ENCODE measurements around the gene LEF1.
"Not testable (repeated sequence)": the region's sequence is repeated elsewhere in the genome, so short reads cannot be mapped to it uniquely, and the experiment has no call there.

The LEF1 gene

DNA sequence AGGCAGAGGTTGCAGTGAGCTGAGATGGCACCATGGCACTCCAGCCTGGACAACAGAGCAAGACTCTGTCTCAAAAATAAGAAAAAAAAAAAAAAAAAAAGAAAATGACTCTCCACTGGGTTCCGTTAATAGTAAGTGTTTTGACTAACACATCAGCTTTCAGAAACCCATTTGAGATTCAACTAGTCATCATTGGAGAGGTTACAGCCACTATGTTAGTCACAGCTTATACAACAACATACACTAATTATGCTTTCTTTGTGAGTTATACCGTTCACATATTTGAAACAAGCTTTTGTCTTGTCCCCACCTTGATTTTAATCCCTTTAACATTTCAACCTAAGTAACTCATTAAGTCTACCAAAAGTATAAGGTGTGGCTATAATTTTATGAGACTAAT is 130.8 kb downstream of the LEF1 start:
- DNase-seq (ENCODE audit: low read depth in 2 of 2, low spot score in 1 of 2), result no peak

DNA sequence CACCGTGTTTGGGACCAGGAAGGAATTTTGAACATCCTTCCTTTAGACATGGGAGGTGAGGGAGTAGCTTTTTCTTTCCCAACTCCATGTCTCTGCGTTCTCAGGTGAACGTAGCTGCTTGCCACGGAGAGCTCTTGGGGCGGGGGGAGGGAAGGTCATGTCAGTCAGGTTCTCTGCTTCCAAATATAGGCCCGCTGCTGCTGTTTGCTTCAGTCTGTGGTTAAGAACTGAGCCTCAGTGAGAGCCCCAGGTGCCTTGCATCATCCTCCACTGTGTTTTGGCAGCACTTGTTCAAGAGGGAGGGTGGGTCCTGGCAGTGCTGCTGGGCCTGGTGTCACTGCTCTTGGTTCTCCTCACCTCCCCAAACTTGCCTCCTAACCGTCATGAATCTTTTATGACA is 132.5 kb downstream of the LEF1 start:
- peak in 1 of 2 donors; percentile 25 for DNase-seq (ENCODE audit: low read depth in 2 of 2, low spot score in 1 of 2)

DNA sequence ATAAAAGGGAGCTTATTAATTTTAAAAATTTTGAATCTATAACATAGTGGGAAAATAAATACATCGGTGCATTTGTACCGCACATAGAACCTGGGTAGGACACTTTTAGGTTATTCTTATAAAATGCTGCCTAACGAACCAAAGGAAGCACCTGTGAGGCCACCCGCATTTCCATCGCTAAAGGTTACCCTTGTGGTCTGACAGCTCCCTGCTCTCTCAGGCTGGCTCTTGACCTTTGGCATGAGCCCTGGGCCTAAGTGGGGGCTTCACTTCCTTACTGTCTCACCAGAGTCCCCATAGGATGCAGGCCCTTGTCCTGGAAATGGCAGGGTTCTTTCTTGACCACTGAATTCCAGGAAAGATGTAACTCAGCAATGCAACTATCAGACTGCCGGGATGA is 133.0 kb downstream of the LEF1 start:
- no peak for DNase-seq (ENCODE audit: low read depth in 2 of 2, low spot score in 1 of 2)

DNA sequence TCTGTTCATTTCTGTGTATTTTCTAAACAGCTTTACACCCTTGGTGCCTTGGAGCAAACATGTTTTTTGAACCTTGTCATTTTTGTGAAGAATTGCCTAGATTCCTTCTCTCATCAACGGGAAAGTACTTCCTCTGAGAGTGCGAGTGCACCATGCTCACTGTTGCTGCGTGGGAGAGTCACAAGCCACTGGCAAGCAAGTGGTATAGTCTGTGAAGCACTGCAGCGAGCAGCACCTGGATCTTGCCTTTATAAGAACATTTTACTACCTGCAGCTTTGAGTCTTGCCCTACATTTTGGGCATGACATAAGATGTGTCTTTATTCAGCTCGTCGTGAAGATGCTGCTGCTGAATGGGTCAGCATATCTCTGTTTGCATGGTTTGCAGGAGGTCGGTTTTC is 134.2 kb downstream of the LEF1 start:
- DNase-seq (ENCODE audit: low read depth in 2 of 2, low spot score in 1 of 2), result no peak

DNA sequence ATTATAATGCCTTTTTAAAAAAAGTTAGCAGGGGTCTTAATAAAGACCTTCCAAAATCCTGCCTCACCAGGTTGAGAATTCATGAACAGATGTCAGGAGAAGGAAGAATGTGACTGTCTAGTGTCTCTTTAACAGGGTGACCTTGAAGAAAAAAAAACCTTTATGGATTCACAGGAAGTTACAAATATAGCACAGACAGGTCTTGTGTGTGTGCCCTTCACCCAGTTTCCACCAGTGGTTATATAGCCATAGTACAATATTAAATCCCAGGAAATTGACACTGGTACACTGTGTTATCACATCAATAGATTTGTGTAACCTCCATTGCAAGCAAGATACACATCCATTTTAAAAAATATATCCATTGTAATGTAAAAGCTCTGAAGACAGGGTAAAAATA is 135.4 kb downstream of the LEF1 start:
- DNase-seq (ENCODE audit: low read depth in 2 of 2, low spot score in 1 of 2), result no peak

DNA sequence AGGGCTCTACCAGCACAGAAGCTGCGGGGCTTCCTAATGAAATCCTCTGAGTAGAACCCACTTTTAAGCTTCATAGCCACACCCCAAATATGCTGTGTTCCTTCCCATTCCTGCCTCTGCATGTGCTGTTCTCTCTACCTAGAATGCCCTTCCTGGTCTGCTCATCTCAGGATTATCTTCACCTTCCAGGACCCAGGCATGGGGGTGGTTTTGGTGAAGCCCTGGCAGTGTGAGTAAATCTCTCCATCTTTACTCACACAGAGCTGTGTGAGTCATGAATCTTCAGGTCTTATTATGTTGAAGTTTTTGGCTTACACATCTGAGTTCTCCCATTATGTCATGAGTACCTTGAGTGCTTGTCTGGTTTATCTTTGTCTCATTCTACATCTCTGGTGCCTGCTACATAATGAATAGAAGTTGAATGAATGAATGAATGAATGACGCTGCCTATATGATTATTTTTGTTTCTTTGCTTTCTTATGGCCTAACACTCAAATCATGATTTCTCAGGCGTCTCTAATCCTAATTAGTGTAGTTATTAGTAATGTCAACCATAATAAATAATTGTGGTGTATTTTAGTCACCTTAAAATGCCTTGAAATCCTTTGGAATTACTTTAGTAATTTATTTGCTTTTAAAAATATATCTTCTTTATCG is 137.2 kb downstream of the LEF1 start:
- no peak for DNase-seq (ENCODE audit: low read depth in 2 of 2, low spot score in 1 of 2)

DNA sequence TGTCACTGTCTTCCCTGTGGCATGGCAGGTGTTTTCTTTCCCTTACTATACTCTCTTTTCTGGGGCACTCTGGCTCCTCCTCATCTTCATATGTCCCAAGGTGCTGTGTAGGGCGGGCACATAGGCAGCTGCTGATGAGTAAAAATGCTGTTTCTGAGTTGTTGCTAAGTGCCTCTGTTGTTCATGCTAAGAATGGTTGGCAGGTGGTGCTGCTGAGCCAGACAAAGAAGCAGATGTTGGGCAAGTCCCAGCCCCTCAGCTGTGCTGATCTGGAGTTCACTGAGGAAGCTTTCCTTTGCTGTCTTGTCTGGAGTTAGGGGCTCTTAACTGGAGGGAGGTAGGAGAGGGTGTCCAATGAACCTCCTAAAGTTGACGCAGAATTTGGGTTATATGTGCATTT is 138.4 kb downstream of the LEF1 start:
- peak in 1 of 2 donors; percentile 42 for DNase-seq (ENCODE audit: low read depth in 2 of 2, low spot score in 1 of 2)

DNA sequence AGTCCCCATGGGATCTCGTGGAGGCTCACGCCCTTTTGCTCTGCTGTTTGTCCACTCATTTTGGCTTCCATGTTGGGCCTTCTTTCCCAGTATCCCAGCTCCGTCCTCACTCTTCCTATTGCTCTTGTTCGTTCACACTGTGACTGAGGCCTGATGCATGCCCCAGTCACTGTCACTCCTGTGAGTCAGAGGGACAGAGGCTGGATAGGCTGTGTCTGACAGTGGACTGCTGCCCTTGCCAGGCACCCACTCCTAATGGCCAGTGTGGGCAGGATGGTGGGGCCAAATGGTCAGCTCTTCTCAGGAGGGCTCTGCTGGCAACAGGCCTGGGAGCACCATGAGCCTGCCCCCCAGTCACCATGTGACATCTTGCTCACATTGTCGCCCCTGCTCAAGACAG is 139.0 kb downstream of the LEF1 start:
- no peak for DNase-seq (ENCODE audit: low read depth in 2 of 2, low spot score in 1 of 2)

DNA sequence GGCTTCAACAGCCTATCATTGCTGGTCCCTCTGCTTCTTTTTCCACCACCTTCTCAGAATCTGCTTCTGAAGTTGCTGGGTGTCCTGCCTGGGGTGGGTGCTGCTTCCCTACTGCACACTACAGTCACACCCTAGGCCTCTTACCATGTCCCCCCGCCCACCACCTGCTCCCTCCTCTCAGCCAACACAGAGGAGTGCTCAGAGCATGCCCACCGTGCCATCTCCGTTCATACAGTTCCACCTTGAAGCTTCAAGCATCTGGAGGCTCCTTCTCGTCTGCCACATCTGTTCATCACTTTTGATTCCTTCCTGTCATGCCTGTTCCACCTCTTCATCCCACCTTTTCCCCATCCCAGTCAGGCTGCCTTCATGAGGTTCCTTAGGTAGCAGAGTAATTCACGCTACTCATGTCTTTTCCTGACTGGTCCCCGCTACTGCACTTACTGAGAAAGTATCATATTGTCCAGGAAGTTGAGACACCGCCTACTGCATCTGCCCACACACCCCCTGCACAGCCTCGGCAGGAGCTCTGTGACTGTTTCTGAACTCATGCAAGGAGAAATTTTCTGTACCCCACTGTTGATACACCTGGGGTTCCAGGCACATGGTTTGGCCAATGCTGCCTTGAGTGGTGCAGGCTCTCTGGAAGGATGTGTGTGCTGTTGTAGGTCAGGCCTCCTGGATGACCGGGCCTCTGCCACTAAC is 139.6 kb downstream of the LEF1 start:
- no peak for DNase-seq (ENCODE audit: low read depth in 2 of 2, low spot score in 1 of 2)

DNA sequence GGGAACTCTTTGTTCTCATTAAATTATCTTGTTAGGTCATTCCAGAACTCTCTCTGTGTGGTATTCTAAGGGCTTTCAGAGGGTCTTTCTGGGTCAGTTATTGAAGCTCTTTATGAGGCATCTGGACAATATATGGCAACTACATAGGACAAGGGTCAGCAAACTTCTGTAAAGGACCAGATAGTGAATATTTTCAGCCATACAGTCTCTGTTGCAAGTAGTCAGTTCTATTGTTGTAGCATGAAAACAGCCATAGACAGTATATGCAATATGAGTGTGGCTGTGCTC is 143.9 kb downstream of the LEF1 start:
- no peak for DNase-seq (ENCODE audit: low read depth in 2 of 2, low spot score in 1 of 2)

DNA sequence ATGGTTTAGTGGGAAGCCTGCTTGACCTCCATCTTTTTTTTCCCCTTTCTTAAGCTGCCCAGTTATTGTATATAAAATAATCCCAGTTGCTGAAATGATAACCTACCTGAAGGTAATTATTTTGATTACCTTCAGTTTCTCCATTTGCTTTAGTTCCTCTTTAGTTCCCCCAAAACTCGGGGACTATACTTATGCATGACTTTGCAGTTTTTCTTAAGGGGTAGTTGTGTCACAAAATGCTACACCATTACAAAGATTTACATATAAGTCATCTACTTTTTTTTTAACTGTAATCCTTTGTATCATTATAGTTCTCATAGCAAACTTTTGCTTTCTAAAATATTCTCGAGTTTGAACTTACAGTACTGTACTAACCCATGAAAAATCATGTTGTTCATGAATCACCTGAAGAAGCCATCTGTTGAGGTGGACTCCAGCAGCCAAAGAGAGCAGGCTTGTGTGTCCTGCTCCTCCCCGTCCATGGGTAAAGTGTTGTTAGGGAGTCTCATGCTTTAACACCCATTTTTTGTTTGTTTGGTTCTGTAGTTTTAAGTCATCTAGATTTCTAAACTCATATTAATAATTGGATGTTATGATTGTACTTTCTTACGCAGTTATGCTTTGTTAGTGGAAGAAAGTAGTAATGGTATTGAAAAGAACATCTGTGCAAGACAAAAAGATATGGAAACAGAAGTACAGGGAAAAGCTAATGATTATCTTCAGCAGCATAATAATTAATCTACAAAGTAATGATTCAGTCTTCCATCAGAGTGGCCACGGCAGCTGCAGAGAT is 144.5 kb downstream of the LEF1 start:
- DNase-seq (ENCODE audit: low read depth in 2 of 2, low spot score in 1 of 2), result no peak

DNA sequence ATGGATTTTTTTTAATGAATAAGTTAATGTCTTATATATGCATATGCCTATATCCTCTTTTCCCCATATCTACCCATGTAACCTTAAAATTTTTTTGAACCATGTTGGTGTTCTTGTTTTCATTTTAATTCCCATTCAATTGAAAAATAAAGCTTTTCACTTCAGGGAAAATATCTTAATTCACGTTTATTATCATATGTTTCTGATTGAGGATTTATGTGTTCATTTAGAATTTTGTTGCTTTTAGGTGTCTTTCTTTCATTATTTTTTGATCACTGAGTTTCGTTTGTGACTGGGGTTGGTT is 149.9 kb downstream of the LEF1 start:
- no peak for DNase-seq (ENCODE audit: low read depth in 2 of 2, low spot score in 1 of 2)

DNA sequence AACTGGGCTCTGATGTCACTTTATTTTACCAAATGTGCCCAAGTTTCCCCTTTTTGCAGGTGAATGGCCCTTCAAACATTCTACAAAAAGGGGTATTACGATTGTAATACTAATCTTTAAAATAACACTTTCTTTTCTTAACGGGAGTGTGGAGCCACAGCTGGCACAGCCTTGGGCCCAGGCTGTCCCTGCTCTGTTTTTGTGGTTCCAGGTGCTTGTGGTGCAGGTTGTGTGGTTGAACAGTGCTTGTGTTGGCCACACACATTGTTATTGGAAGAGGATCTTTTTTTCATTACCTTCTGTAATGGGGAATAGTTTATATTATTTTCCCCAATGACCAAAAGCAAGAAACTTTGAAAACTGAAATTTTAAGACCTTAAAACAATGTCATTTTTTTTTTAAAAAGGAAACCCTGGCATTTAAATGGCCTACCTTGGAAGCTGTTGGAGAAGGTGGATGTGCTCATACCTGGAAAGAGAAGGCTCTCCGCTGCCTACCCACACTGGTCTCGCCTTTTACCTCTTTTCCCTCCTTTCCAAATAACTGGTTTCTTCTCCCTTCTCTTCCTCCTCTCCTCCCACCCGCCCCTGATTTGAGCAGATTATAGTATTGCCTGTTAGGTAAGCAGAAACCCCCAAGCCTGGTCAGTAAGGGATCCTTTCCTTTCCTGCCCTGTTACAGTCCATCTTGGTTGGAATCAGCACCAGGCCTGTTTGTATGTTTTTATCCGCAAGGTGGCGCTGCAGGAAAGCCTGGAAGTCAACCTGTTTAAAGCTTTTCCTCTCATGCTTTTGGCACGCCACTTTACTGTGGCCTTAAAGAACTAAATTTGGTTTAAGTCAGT is 150.5 kb downstream of the LEF1 start:
- peak; percentile 72 to 74 for DNase-seq (ENCODE audit: low read depth in 2 of 2, low spot score in 1 of 2)

DNA sequence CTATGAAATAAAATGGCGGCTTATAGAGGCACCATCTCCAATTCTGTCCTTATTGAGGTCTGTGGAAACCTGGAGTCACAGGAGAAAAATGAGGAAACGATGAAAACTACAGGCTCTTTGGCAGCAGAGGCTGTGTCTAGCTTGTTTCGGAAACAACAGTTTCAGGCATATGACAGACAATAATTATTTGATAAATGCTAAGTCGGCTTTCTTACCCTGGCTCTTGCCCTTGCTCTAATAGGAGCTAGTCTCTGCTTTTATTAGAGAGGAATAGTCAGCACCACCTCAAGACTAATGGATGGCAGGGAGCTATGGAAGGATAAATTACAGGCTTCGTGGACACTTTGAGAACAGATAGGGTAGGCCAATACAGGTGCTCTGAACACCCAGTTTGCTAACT is 154.8 kb downstream of the LEF1 start:
- no peak for DNase-seq (ENCODE audit: low read depth in 2 of 2, low spot score in 1 of 2)

DNA sequence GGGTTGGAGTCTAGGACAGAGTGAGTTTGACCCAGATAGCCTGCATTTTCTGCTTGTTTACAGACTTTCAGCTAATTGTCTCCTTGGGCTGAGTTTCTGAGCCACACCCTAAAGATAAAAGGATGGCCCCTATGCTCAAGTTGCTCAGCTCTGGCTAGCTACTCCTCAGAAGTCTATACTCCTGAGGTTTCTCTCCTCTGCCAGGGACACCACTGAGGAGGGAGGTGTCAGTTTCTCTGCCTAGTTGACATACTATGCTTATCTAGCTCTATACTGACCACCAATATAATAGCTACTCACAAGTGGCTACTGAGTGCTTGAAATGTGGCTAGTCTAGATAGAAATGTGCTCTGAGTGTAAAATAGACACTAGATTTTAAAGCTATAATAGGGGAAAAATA is 155.4 kb downstream of the LEF1 start:
- DNase-seq (ENCODE audit: low read depth in 2 of 2, low spot score in 1 of 2), result no peak

DNA sequence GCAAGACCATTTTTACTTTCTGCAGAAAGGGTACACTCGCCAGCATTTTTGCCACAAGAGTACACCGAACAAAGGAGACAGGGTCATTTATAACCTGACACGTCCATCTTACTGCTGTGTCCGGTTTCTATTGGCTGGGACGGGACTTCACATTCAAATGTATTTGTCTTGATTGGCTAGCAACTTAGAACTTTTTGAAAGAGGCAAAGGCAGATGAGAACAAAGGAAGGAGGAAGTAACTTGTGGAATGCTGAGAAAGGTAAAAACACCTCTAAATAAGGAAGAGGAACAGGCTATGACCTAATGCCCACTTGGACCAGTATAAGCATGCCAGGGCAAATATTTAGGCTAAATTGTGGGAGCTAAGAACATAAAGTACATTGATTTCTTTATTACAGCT is 156.3 kb downstream of the LEF1 start:
- not testable (repeated sequence) for DNase-seq (ENCODE audit: low read depth in 2 of 2, low spot score in 1 of 2)

DNA sequence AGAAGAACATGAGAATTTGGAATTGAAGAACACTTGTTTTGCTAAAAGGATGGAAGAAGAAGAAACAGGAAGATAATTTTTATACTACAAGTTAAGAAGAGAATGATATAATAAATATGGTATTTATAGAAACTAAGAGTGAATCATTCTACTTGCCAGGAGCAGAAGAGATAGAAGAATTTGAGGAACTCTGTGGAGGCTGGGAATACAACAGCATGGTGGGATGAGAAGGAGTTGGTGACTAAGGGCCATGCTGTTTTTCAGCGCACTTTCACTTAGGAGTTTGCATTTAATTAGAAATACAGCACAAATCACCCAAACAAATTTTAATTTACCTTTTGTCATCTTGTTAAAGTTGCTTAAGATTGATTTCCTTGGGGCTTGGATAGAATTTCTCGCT is 158.6 kb downstream of the LEF1 start:
- DNase-seq (ENCODE audit: low read depth in 2 of 2, low spot score in 1 of 2), result no peak

DNA sequence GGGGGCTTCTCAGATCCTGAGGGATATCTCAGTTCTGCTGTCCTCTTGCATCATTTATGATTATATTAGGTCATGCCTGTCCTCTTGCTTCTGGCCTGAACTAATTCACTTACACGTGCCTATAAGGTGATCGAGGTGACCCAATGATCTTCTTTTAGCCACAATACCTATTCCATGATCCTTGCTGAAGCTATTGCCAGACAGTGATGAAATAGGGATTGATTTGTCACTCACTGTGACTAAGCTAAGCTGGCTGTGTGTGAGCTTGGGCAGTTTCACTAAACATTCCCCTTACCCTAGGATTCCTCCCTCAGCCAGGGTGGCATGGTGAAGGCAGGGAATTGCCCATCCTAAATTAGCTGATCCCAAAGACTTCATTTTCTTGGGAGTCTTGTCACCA is 160.0 kb downstream of the LEF1 start:
- DNase-seq (ENCODE audit: low read depth in 2 of 2, low spot score in 1 of 2), result no peak

DNA sequence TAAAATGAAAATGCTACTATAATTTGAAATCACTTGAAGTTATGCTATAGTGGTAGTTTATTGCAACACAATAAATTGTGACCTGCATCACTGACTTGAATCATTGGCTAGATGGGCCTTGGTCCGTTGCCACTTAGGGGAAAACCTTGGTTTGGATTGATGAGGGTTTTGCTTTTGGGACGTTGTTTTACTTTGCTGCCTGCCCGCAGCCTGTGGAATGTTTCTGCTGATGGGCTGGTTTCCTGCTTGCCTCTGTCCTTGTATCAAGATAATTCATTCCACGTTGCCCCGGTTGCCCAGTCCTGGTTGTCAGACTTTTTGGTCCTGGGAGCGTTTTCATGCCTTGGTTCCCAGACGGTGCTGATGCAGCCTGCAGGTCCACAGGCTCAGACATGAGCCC is 160.7 kb downstream of the LEF1 start:
- DNase-seq (ENCODE audit: low read depth in 2 of 2, low spot score in 1 of 2), result no peak

DNA sequence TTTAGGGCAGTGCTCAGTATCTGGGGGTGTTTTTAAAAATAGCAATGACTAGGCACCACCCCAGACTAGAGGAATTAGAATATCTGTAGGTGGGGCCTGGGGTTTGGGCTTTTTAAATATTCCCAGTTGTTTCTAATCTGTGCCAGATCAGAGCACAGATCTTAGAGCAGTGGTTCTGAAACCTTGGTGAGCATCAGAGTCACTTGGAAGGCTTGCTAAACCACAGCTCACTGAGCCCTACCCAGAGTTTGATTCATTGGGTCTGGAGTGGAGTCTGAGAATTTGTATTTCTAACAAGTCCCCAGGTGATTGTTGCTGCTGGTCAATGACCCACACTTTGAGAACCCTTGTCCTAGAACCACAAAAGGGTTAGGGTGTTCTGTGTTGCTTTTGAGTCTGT is 162.4 kb downstream of the LEF1 start:
- no peak for DNase-seq (ENCODE audit: low read depth in 2 of 2, low spot score in 1 of 2)

DNA sequence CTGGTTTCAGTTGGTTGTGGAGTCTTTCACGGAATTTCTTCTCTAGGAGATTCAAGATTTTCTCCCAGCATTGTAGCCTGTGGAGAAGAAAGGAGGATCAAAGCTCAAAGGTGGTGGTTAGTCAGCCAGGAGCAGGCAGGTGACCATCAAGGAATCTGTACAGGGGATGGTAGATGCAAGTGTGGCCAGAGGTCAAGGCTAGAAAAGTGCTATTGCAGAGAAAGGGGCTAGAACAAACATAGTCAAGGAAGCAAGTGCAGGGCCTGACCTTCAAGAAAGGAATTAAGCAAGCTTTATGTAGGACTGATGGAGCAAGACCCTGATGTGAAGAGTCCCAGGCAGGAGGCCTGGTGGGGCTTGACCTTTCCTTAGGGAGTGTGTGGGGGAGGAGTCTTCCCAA is 162.9 kb downstream of the LEF1 start:
- DNase-seq (ENCODE audit: low read depth in 2 of 2, low spot score in 1 of 2), result no peak

DNA sequence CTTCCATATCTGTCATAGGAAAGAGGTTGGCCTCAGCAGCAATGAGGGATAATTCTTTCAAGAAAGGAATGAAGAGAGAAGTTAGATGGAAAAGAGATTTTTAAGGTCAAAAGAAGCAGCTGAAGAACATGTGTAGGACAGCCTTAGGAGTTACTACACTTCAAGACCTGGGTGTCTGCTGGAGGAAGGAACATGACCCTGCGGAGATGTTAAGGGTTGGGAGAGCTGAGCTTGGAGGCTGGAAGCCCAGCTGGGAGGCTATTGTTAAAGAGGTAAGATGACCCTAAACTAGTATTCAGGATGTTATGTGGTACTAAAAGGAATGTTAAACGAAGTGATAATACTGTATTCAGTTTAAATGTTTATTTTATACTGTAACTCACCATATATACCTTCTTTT is 164.1 kb downstream of the LEF1 start:
- no peak for DNase-seq (ENCODE audit: low read depth in 2 of 2, low spot score in 1 of 2)

Data from stimulated activated CD8-positive, alpha-beta memory T cell treated with anti-CD3 and anti-CD28 coated beads, Interleukin-4, amount 100 ng/mL, for 1 hour (primary cell).